Large intestine (tissue), 3 donors: ENCODE measurements around the gene KRTAP23-1. TPM values are rescaled to one million over a fixed set of nuclear protein-coding genes. Genes with fewer than 3 reads are reported as not detected.

ENCODE experiments used
- DNase-seq, 2 donors: peaks; one replicate each; pipeline versions ENCODE4 v3.0.0 to v3.0.0-alpha.2; 2013
- H3K27ac ChIP-seq: one replicate; pipeline ENCODE4 v1.5.1; 2013; ENCODE audit warnings: low read length
- H3K27me3 ChIP-seq: 2 replicates; pipeline ENCODE4 v1.6.1; 2013; ENCODE audit warnings: low read length; ENCODE audit not compliant: control insufficient read depth, insufficient read depth
- H3K36me3 ChIP-seq: 2 replicates; pipeline ENCODE4 v1.6.1; 2013; ENCODE audit warnings: low read length; ENCODE audit not compliant: control insufficient read depth, insufficient read depth
- H3K4me1 ChIP-seq: one replicate; pipeline ENCODE4 v1.6.1; 2013; ENCODE audit warnings: low read length; ENCODE audit not compliant: control insufficient read depth, insufficient read depth
- H3K4me3 ChIP-seq: one replicate; pipeline ENCODE4 v1.5.1; 2013; ENCODE audit warnings: low read length
- H3K9me3 ChIP-seq: one replicate; pipeline ENCODE4 v1.6.1; 2013; ENCODE audit warnings: mild to moderate bottlenecking, low read depth, low read length, moderate library complexity; ENCODE audit not compliant: control insufficient read depth
- WGBS: methylation state at CpG from one replicate; pipeline ENCODE4 v1.1.5; 2013; ENCODE audit warnings: low lambda C conversion rate; ENCODE audit not compliant: insufficient coverage; 5-methylcytosine and 5-hydroxymethylcytosine counted together
- polyA plus RNA-seq: library from polyadenylated mRNA; unstranded; fragments of 120-200 nt; gene quantifications from one replicate; pipeline ENCODE4 v1.2.1, GENCODE V29; 2013

KRTAP23-1 gene
- polyA plus RNA-seq, 1 donor = not detected

DNA sequence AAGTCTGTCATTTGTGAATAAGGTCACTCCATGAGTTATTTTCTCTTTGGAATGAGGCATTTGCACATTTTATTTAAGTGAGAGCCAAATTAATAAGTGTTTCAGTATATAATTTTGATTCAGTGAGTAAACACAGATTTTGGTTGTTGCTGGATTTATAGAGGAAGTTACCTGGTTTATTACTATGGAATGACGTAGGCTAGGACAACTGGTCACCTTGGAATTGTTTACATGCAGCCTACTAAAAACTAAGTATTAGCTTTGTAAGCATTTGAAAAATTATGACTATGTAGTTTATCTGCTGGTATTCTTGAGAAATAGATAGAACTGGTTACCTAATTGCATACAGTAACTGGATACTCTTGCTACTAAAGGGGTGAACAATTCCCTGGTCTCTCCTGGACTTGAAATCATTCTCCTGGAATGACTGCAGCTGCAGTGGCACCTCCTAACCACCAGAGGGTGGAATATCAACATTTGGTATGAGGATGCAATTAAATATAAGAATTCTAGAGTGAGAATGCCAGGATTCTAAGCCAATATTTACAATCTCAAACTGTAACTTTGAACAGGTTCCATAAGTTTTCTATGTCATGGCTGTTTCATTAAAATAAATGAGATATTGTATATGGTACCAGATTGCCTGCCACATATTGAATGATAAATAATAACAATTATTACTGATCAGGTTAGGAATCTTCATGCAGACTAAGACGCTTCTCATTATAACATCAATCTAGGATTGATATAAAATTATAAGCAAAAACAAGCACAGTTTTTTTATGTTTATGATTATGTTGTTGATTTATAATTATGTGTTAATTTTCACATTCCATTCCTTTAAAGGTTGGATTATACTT lies 7.5 kb downstream of the KRTAP23-1 start:
- H3K27me3 ChIP-seq = no peaks in the 10 kb centered on the region
- no peaks in the 10 kb centered on the region for H3K9me3 ChIP-seq
- WGBS = 100% methylated on average over 1 of the region's 2 CpGs
- no peak overlapping the region for H3K4me3 ChIP-seq
- no peak overlapping the region for H3K27ac ChIP-seq
- no peaks in the 10 kb centered on the region for H3K36me3 ChIP-seq
- H3K4me1 ChIP-seq = no peaks in the 10 kb centered on the region
- DNase-seq = peak in 1 of 2 donors; percentile 3

DNA sequence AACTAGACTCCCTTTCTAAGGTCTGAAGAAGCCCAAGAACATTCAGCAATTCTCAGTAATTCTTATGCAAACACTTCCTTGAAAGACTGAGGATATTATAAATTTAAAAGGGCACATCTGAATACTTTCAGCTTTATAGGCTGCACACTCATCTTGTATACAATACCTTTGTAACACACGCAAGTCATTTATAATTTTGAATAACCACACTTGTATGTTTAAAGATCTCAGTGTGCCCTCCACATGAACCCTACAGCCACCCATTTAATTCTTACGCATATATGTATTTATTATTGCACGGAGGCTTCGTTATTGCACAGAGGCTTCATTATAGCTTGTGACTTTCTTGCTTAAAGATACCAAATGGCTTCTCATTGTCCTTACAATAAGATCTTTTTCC lies 9.7 kb downstream of the KRTAP23-1 start:
- Histone ChIP-seq H3K9me3 (no peaks in the 10 kb centered on the region), H3K4me1 (no peaks in the 10 kb centered on the region), H3K36me3 (no peaks in the 10 kb centered on the region), H3K4me3 (no peak overlapping the region), H3K27ac (no peak overlapping the region), H3K27me3 (no peaks in the 10 kb centered on the region)
- DNase-seq = no peak
- no CpG with 5 or more reads among the region's 4 CpGs for WGBS

DNA sequence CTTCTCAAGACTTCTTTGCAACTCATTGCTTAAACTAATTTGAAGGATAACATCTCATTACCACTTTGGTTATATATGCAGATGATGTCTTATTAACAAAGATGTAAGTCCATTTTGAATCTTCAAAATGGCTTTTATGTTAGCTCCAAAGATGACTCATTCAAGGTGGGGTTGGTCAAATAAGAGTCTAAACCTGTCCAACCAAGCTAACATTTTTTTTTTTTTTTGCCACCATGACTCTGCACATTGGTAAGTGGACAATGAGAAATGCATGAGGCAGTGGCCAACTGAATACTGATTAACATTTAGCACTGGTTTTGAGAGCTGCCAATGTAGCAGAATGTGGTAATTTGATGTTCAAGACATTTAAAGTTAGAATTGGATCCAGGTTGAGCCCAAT lies 10.6 kb downstream of the KRTAP23-1 start:
- H3K4me3 ChIP-seq = no peak overlapping the region
- no peaks in the 10 kb centered on the region for H3K9me3 ChIP-seq
- no peak overlapping the region for H3K27ac ChIP-seq
- no peaks in the 10 kb centered on the region for H3K4me1 ChIP-seq
- H3K36me3 ChIP-seq = no peaks in the 10 kb centered on the region
- no peaks in the 10 kb centered on the region for H3K27me3 ChIP-seq
- DNase-seq = no peak

DNA sequence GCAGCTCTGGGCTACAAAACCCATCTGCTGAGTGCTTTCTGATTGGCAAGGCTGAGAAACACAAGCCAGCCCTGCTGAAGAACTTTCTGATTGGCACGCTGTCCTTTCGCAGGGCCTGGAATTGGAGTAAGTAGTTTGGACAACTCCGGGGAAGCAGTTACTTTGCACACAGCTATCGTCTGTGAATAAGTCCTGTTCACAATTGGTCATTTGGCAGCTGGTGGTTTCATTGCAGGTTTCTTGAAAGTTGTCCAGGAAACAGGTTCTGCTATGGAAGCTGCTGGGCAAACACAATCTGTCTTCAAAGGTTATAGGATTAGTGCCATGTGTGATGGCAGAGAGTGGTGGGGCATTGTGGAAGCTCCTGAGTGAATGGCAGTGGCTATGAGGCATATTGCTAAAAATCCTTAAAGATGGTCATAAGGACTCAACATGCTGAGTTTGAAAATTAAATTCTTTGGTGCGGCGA lies 11.1 kb downstream of the KRTAP23-1 start, which contains the start of gene KRTAP27-1:
Gene KRTAP27-1, minus strand, starts transcription at position 419 of the 469 bp plus-strand sequence. Its CDS starts 26 bp downstream, at position 393.
- Histone ChIP-seq H3K4me3 (no peak within 1 kb of the TSS), H3K27ac (no peak within 1 kb of the TSS), H3K9me3 (no peaks in the 10 kb centered on the region), H3K4me1 (no peaks in the 10 kb centered on the region), H3K36me3 (no peaks in the 10 kb centered on the region), H3K27me3 (no peaks in the 10 kb centered on the region)
- DNase-seq = no peak
- WGBS = 100% methylated on average over 1 of the region's 6 CpGs

DNA sequence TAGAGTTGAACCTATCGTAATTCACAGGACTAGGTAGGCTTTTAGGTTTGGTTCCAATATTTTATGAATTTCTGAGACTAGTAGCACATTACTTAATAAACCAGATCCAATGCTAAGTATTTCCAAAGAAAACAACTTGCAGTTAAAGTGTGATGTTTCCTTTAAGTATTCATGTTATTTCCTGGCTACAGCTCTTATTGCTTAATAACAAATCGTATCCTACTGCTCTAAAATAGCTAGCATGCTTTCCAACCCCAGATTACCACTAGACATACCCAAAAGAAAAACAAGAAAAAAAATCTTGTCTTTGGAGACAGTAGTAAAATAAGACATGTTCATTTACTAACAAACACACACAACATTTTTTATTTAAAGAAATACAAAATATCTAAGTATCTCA lies 11.8 kb downstream of the KRTAP23-1 start:
- Histone ChIP-seq H3K27ac (no peak overlapping the region), H3K4me1 (no peaks in the 10 kb centered on the region), H3K27me3 (no peaks in the 10 kb centered on the region), H3K4me3 (no peak overlapping the region), H3K36me3 (no peaks in the 10 kb centered on the region), H3K9me3 (no peaks in the 10 kb centered on the region)
- no peak for DNase-seq
- 86% methylated on average over 1 of the region's 2 CpGs for WGBS

DNA sequence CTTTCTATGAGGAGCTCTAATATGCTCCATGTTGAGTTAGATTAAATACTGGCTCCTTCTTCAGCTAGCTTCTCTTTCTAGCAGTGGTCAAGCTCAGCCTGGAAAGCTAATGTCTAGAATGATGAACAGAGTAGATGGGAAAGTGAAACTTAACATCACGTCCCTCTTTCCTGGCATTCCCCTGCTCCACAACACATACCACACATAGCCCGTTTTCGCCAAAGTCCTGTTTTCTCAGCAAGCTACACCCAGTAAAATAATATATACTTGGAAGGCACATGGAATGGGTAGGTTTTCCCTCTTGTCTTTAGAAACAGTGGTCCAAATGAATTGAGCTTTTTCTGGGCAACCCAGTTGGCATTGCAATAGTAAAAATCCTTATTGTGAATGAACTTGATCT lies 14.7 kb downstream of the KRTAP23-1 start:
- no peaks in the 10 kb centered on the region for H3K4me1 ChIP-seq
- no peak for DNase-seq
- H3K27me3 ChIP-seq = no peaks in the 10 kb centered on the region
- H3K9me3 ChIP-seq = no peaks in the 10 kb centered on the region
- no peaks in the 10 kb centered on the region for H3K36me3 ChIP-seq
- no peak overlapping the region for H3K4me3 ChIP-seq
- no peak overlapping the region for H3K27ac ChIP-seq
- no CpG with 5 or more reads among the region's 3 CpGs for WGBS

DNA sequence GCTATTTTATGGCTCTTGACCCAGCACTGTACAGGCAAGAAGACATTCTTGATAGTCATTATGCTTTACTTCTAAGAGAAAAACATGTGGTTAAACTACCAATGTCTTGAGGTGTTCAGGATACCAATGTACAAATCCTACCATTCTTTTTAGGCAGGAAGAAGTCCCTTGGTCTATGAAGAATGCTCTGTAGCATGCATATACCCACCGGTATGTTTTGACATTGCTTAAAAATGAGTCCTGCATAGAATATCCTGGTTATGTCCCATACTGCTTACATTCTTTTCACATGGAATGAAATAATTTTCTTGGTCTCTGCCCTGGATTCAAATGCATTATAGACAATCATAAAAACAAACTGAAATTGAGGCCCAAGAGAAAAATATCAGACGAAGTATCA lies 15.7 kb downstream of the KRTAP23-1 start:
- Histone ChIP-seq H3K4me3 (no peak overlapping the region), H3K9me3 (no peaks in the 10 kb centered on the region), H3K27me3 (no peaks in the 10 kb centered on the region), H3K4me1 (no peaks in the 10 kb centered on the region), H3K27ac (no peak overlapping the region), H3K36me3 (no peaks in the 10 kb centered on the region)
- 100% methylated on average over 1 of the region's 2 CpGs for WGBS
- no peak for DNase-seq

DNA sequence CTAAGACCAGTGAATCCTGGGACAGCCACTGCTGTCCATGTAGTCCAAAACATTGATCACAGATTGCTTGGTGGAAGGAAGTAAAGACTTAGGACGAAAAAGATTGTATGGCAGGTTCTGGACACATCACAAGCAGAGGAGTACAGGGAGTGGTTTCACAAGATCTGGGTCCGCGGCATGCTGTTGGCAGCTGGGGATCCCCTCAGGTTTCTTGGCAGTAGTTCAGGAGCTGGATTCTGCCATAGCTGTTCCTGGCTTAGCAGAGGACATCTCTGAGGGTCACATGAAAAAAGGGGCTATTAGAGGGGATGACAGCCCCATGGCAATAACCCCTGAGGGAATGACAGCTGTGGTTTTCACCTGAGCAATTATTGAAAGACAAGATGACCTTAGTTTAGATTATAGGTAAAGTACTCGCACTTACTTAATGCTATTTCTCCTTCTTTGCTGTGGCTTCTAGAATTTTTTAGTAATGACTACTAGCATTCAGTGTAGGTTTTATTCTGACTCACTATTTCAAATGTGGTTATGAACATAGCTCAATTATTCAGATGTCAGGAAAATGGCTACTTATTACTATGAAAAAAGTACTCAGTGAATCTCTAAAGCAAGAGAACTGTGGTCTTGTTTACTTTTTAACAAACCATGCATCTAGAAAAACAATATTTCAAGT lies 19.1 kb downstream of the KRTAP23-1 start:
- H3K4me1 ChIP-seq = no peaks in the 10 kb centered on the region
- 100% methylated on average over 1 of the region's 4 CpGs for WGBS
- no peak overlapping the region for H3K4me3 ChIP-seq
- H3K27ac ChIP-seq = no peak overlapping the region
- DNase-seq = no peak
- H3K9me3 ChIP-seq = no peaks in the 10 kb centered on the region
- H3K36me3 ChIP-seq = no peaks in the 10 kb centered on the region
- no peaks in the 10 kb centered on the region for H3K27me3 ChIP-seq

DNA sequence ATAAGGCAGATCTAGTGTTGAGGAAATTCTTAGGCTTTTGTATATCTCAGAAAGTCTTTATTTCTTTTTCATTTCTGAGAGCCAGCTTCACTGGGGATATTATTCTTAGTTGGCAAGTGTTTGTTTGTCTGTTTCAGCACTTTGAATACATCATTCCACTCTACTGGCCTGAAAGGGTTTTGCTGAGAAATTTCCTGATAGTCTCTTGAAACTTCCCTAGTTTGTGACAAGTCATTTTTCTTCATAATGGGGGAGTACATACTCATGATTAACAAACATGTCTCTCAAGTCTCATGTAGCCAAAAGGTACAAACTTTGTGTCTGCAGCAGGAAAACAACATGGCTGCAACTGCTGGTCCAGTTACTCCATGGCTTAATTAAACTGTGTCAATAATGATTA lies 22.0 kb downstream of the KRTAP23-1 start:
- no peak overlapping the region for H3K4me3 ChIP-seq
- H3K27me3 ChIP-seq = no peaks in the 10 kb centered on the region
- no peaks in the 10 kb centered on the region for H3K36me3 ChIP-seq
- no peak for DNase-seq
- no peak overlapping the region for H3K27ac ChIP-seq
- no peaks in the 10 kb centered on the region for H3K9me3 ChIP-seq
- H3K4me1 ChIP-seq = no peaks in the 10 kb centered on the region

DNA sequence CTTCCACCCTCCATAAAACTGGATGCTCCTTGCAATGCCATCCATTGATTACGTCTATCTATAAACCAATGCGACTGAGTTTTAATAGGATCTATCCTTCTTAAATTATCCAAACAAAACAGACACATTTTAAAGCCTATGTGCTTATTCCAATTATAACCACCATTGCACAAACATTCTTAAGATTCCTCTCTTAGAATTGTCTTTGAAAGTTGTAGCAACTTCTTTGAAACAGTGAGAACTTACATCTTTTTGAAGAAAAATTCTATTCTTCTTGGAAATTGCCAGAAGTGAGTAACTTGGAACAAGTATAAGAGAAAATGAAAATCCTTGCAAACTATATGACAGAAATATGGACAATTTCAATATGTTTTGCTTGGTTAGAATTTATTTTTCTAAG lies 28.2 kb downstream of the KRTAP23-1 start, which contains the start of gene KRTAP26-1:
Gene KRTAP26-1, minus strand, starts transcription at position 101 of the 400 bp plus-strand sequence. CDS start 280 bp downstream, outside the sequence.
- Histone ChIP-seq H3K27me3 (no peaks in the 10 kb centered on the region), H3K36me3 (no peaks in the 10 kb centered on the region), H3K9me3 (no peaks in the 10 kb centered on the region), H3K4me3 (no peak within 1 kb of the TSS), H3K4me1 (no peaks in the 10 kb centered on the region), H3K27ac (no peak within 1 kb of the TSS)
- 92% methylated on average over 2 of the region's 2 CpGs for WGBS
- DNase-seq = no peak
